ENCODE results near the gene TBL3. TPM values are rescaled to one million over a fixed set of nuclear protein-coding genes. Genes with fewer than 3 reads are reported as not detected.
A peak's percentile ranks its signal among the peaks of the same experiment; 100 is the strongest.

Gene TBL3
- total RNA-seq, 2 experiments from 2014 or later, result 49.9 to 67.2 TPM

DNA sequence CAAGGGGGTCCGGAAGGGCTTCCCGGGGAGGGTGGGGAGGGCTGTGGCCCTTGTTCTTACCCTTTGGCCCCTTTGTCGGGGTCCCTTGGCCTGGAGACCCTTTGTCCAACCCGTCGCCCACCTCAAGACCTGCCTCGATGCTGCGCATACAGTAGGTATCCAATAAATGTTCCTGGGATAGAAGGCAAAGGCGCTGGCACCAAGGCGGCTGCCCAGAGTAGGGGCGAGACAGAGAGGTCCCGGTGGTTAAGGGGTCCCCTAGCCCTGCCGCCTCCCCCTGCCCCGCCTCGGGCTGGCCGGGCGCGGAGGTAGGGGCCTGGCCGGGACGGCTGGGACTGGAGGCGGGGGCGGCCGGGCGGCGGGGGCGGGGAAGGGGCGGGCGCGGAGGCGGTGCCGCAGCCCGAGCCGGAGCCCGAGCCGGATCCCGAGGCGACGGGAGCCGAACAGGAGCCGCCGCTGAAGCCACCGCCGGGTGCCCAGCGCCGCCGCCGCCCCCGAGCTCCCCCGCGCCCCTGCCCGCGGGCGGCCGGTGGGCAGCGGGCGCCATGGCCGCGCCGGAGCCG lies 54.7 kb downstream of the TBL3 start, which contains the start of gene NHERF2:
TSS of gene NHERF2 (plus strand) at position 442 of the 563 bp plus-strand sequence. CDS start at position 546, 104 bp downstream.
- CTCF ChIA-PET (ENCODE audit: unreplicated experiment), result no interaction called here
- POLR2A ChIA-PET, result no interaction called here
- Histone ChIP-seq H3K4me2 (ENCODE audit: low read length) (peak within 1 kb of the TSS; percentile 33), H3K36me3 (ENCODE audit: insufficient read depth, low read length) (no peaks in the 10 kb centered on the region), H3K4me3 (ENCODE audit: low read depth, low read length, poor library complexity, severe bottlenecking) (no peak within 1 kb of the TSS), H3K9me3 (ENCODE audit: low read length) (no peaks in the 10 kb centered on the region), H3K79me2 (ENCODE audit: insufficient read depth, low read depth, low read length) (no peaks in the 10 kb centered on the region), H3K4me1 (ENCODE audit: insufficient read depth, low read length, poor library complexity, severe bottlenecking) (peaks cover 13% of the 10 kb centered on the region), H4K20me1 (ENCODE audit: insufficient read depth, low read length) (no peaks in the 10 kb centered on the region), H2AFZ (ENCODE audit: low read length) (no peak within 1 kb of the TSS), H3K9me2 (ENCODE audit: insufficient read depth, low read length) (no peaks in the 10 kb centered on the region), H3K27ac (ENCODE audit: low read depth, low read length, poor library complexity, severe bottlenecking) (no peak within 1 kb of the TSS)
- TF ChIP-seq, protein P1, sequence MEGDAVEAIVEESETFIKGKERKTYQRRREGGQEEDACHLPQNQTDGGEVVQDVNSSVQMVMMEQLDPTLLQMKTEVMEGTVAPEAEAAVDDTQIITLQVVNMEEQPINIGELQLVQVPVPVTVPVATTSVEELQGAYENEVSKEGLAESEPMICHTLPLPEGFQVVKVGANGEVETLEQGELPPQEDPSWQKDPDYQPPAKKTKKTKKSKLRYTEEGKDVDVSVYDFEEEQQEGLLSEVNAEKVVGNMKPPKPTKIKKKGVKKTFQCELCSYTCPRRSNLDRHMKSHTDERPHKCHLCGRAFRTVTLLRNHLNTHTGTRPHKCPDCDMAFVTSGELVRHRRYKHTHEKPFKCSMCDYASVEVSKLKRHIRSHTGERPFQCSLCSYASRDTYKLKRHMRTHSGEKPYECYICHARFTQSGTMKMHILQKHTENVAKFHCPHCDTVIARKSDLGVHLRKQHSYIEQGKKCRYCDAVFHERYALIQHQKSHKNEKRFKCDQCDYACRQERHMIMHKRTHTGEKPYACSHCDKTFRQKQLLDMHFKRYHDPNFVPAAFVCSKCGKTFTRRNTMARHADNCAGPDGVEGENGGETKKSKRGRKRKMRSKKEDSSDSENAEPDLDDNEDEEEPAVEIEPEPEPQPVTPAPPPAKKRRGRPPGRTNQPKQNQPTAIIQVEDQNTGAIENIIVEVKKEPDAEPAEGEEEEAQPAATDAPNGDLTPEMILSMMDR (conservative IDR thresholded peaks at IDR 0.05; ENCODE audit: low read length), result no peak
- TF ChIP-seq EZH2phosphoT487 (IDR thresholded peaks at IDR 0.05; ENCODE audit: borderline replicate concordance, low read depth, low read length), result no peak
- DNase-seq (ENCODE audit: low spot score), result no peak
- BruUV-seq (replicated peaks), result no TSS peak
- intact Hi-C loops (cut with micrococcal nuclease; ENCODE audit: unreplicated experiment), result no loop called here

DNA sequence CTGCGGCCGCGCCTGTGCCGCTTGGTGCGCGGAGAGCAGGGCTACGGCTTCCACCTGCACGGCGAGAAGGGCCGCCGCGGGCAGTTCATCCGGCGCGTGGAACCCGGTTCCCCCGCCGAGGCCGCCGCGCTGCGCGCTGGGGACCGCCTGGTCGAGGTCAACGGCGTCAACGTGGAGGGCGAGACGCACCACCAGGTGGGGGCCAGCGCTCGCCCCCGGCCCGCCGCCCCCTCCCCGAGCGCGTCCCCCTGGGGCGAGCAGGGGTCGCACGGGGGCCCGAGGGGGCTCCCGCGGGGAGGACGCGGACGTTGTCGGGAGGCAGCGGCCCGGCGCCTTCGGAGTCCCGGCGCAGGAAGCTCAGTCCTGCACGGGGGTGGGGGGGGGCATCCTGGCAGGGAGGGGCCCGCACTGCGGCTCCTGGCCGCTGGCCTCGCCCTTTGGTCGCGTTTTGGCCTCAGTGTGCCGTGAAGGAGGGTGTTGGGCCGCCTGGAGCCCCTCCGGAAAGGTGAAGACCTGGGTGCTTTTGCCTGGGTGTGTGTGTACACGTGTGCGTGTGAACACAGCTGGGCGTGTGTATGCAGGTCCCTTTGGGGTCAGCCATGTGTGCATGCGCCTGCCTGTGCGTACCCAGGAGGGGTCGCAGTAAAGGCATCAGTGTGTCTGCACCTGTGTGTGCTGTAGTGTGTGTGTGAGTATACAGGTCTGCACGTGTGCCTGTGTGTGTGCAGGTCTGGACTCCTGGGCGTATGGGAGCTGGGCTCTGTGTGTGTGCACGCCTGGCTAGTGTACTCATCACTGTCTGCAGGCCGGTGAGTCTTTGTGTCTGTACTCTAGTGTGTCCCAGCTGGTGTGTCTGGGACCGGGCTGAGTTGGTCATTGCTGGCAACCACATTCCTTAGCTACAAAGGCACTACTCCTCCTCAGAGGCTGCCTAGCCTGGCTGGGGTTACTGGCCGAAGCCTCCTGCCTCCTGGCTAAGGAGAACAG lies 55.5 kb downstream of the TBL3 start:
- no peak overlapping the region for H3K27ac ChIP-seq (ENCODE audit: low read depth, low read length, poor library complexity, severe bottlenecking)
- BruUV-seq (replicated peaks), result no TSS peak
- intact Hi-C loops (cut with micrococcal nuclease; ENCODE audit: unreplicated experiment), result no loop called here
- peak; percentile 44 for DNase-seq (ENCODE audit: low spot score)
- CTCF ChIA-PET (ENCODE audit: unreplicated experiment), result no interaction called here
- H4K20me1 ChIP-seq (ENCODE audit: insufficient read depth, low read length), result no peaks in the 10 kb centered on the region
- H3K4me2 ChIP-seq (ENCODE audit: low read length), result peak overlapping the region; percentile 33
- H3K4me3 ChIP-seq (ENCODE audit: low read depth, low read length, poor library complexity, severe bottlenecking), result no peak overlapping the region
- no peak overlapping the region for H2AFZ ChIP-seq (ENCODE audit: low read length)
- peaks cover 13% of the 10 kb centered on the region for H3K4me1 ChIP-seq (ENCODE audit: insufficient read depth, low read length, poor library complexity, severe bottlenecking)
- H3K36me3 ChIP-seq (ENCODE audit: insufficient read depth, low read length), result no peaks in the 10 kb centered on the region
- POLR2A ChIA-PET, result no interaction called here
- H3K9me3 ChIP-seq (ENCODE audit: low read length), result no peaks in the 10 kb centered on the region
- TF ChIP-seq, protein P1 (conservative IDR thresholded peaks at IDR 0.05; ENCODE audit: low read length), result 0 out of 2 replicates have a peak, but pooled peaks have one; percentile 29
- 0 out of 2 replicates have a peak, but pooled peaks have one; percentile 63 for TF ChIP-seq EZH2phosphoT487 (IDR thresholded peaks at IDR 0.05; ENCODE audit: borderline replicate concordance, low read depth, low read length)
- H3K79me2 ChIP-seq (ENCODE audit: insufficient read depth, low read depth, low read length), result no peaks in the 10 kb centered on the region
- no peaks in the 10 kb centered on the region for H3K9me2 ChIP-seq (ENCODE audit: insufficient read depth, low read length)
